GM15510 (cell line): ENCODE measurements around the gene HSPA9.

Source experiments
- POLR2A ChIP-seq: IDR thresholded peaks from 3 replicates; pipeline ENCODE4 v1.6.1; 2011; ENCODE audit warnings: borderline replicate concordance; ENCODE audit not compliant: insufficient read length; ENCODE audit errors: extremely low read depth

The HSPA9 gene

DNA sequence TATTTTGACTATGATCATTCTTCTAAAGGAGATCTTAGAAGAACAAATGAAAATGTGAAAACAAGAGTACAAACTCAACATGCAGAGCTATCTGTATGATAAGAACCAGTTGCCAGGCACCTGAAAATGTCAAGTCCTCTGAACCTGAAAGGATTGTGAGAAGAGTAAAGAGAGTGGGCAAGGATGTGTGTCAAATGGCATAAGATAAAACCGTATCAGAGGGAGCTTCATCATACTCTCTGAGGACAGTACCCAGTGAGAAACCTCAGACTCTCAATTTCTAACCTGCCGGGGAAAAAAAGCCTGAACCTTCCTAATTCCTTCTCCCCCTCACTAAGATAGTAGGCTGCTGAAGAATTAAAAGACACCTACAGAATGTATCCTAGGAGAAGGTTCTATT is 39.0 kb downstream of the HSPA9 start:
- TF ChIP-seq POLR2A, result no peak

DNA sequence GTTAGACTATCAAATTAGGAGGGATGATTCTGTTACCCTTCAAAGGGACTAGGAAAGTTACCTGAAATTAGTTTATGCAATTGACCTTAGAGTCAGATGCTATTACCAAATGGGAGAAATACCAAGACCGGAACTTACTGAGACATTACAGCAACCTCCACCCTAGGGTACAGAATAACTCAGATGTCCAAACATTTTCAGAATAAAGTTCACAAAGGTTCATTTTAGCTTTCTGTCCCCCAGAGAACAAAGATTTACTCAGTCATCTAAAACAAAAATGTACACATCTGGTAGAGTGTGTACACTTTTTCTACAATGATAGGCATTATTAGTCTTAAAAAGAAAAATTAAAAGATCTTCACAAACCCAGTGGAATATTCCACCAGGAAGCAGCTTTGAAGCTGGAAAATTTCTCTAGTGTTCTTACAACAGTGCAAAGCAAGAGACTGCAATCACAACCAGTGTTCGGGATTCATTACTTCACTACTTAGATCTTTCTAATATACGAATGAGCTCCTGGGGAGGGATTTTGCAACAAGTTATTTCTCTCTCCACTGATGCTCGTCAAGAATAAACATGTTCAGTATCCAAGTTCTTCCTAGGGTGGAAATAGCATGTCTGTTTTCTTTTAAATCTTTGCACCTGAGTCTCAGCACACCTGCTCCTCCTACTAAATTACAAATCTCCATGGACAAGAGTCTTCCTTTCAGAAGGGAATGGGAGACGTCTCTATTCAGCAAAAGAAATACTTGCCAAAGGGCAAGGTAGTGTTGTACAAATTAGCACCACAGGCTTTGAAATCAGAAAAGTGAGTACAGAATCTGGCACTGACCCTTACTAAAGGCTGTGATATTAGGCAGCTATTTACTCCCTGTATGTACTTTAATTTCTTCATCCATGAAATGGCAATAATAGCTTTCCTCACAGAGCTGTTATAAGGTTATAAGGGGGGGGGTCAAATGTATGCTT is 40.9 kb downstream of the HSPA9 start:
- no peak for TF ChIP-seq POLR2A

DNA sequence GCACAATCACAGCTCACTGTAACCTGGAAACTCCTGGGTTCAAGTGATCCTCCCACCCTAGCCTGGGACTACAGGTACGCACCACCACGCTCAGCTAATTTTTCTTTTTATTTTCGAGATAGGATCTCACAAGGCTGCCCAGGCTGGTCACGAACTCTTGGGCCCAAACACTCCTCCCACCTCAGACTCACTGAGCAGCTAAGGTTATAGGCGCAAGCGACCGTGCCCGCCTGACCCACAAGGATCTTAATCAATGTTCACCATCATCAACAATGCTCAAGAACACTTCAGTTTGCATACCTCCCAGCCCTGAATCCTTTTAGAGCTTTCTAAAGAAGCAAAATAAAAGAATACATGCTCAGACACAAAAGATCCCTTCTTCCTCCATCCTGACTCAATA is 45.4 kb downstream of the HSPA9 start:
- no peak for TF ChIP-seq POLR2A

DNA sequence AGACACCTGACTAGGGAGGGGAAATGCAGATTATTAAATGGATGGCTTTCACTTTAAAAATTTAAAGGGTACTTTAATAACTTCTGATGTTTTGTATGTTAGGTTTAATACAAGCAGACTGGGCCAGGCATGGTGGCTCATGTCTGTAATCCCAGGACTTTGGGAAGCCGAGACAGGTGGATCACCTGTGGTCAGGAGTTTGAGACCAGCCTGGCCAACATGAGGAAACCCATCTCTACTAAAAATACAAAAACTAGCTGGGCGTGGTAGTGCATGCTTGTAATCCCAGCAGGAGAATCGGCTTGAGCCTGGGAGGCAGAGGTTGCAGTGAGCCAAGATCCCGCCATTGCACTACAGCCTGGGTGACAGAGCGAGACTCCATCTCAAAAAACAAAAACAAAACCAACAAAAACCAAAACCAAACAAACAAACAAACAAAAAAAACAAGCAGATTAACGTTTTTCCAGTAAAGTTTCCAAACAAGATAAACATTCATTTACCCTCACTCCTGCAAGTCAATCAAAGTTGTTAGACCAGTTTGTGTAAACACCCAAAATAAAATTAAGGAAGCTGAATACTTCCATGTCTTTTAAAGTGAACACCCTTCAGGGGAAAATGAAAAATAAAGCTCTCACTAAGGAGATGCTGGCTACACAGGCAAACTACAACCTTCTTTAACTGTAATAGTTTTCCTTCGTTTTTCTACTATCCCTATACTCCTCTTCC is 46.3 kb downstream of the HSPA9 start:
- TF ChIP-seq POLR2A, result no peak

DNA sequence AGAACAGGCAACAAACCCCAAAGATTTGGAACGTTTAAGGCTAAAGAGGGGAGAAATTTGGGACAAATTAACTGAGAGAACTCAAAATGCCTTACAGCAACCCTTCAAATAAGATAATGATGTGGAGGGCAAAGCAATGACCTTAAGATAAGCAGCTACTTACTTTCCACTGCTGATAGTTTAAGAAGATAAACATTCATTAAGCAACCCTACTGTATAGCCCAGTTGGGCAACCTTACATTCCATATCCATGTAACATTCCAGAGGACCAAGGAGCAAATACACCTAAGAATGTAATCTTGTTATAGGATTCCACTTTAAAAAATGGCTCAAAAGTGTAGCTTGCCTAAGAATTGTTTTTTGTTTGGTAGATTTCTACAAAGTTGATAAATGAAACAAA is 47.0 kb downstream of the HSPA9 start:
- no peak for TF ChIP-seq POLR2A

DNA sequence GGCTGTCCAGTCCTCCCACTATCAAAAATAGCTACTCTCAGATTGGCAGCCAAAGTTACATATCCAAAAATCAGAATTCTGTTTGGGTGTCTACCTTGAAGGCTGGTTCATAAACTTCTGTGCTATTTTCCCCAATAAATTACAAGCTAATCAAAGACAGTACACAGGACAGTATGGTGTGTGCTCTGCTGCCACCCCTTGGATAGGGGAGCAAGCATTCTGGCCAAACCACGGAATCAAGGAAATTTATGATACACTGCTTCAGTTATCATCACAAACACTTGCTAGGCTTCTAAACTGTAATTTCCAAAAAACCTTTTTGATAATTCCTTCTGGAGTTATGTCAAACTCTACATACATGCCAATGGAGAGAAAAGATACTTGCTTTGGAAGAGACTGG is 48.0 kb downstream of the HSPA9 start:
- TF ChIP-seq POLR2A, result no peak

DNA sequence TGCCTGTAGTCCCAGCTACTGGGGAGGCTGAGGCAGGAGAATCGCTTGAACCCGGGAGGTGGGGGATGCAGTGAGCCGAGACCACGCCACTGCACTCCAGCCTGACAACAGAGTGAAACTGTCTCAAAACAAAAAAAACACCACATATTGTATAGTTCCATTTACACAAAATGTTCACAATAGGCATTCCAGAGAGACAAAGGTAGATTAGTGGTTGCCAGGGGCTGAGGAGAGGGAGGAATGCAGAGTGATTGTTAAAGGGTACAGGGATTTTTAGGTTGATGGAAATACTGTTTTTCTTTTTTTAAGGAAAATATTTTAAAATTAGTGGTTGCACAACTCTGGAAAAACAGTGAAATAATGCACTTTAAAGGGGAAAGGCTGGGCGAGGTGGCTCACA is 51.8 kb downstream of the HSPA9 start:
- TF ChIP-seq POLR2A, result no peak

DNA sequence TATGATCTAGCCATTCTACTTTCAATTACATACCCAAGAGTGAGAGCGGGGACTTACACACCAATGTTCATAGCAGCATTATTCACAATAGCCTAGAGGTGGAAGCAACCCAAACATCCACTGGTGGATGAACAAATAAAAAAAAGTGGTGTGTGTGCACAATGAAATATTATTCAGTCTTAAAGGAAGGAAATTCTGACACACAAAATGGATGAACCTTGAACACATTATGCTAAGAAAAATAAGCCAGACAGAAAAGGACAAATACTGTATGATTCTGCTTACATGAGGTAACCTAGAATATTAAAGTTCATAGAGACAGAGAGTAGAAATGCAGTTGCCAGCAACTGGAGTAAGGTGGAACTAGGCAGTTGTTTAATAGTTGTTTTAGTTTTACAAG is 54.2 kb downstream of the HSPA9 start:
- no peak for TF ChIP-seq POLR2A

DNA sequence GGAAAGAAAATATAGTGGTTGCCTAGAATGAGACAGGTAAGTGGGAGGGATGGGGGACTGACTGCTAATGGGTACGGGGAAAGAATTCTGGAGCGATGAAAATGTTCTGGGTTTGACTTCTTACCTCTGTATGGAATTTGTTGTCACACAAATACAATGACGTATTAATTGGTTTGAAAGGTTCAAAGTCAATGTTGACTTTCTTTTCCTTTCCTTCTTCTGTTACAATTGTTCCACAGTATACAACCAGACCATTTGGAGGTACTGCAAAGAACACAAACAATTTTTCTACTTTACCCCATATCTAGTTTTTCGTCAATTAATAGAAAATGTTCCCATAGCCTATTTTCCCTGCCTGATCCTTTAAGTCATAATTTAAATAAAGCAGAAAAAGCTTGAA is 57.8 kb downstream of the HSPA9 start:
- TF ChIP-seq POLR2A, result no peak

DNA sequence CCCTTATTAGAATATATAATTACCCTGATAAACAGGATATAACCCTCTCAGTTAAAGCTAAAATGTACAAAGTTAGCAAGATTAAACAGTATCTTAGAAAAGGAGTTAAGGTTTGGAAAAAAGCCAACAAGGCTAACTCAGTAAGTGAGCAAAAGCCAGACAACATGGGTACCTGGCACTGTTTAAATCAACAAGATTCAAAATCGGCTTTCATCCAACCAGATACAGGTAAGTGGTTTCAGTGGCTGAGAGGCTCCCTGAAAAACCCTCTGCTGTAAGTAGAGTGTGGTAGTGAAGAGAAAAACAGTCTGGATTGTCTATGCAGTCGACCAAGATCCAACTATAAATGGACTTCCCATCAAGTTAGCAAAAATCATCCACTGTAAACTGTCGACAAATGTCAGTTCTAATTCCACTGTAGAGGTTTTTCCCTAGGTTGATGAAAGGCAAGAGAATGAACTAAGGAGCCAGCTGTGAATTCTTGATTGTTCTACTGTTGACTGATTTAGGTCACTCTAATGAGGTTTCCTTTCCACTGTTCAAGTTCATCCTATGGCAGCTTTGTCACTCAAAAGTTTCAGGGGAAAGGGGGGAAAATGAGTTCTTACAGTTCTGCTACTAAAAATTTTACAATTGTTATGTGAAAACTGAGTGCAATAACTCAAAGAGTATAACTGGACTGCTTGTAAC is 59.5 kb downstream of the HSPA9 start:
- TF ChIP-seq POLR2A, result no peak

DNA sequence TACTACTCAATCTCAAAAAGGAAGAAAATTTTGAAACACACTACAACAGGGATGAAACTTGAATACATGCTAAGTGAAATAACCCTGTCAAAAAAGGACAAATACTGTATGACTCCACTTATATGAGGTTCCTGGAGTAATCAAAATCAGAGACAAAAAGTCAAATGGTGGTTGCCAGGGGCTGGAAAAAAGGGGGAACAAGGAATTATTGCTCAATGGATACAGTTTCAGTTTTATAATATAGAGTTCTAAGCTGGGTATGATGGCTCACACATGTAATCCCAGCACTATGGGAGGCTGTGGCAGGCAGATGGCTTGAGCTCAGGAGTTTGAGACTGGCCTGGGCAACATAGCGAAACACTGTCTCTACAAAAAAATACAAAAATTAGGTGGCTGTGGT is 61.2 kb downstream of the HSPA9 start:
- TF ChIP-seq POLR2A, result no peak

DNA sequence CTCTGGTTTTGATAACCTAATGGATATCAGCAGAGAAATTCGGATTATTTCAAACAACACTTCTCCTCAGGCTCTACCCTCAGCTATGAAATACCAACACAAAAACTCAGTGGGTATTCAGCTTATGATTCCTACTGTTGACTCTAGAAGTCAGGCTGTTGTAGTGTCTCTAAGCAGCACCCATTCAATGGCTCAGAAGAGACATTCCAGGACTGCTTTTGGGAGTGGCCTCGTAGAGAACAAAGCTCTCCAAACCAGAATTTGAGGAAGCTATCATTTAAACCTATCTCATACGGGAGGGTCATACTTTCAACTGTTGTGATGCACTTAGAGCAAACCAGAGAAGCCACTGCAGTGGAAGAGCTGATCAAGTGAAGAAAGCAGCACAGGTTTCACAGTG is 66.2 kb downstream of the HSPA9 start:
- TF ChIP-seq POLR2A, result no peak

DNA sequence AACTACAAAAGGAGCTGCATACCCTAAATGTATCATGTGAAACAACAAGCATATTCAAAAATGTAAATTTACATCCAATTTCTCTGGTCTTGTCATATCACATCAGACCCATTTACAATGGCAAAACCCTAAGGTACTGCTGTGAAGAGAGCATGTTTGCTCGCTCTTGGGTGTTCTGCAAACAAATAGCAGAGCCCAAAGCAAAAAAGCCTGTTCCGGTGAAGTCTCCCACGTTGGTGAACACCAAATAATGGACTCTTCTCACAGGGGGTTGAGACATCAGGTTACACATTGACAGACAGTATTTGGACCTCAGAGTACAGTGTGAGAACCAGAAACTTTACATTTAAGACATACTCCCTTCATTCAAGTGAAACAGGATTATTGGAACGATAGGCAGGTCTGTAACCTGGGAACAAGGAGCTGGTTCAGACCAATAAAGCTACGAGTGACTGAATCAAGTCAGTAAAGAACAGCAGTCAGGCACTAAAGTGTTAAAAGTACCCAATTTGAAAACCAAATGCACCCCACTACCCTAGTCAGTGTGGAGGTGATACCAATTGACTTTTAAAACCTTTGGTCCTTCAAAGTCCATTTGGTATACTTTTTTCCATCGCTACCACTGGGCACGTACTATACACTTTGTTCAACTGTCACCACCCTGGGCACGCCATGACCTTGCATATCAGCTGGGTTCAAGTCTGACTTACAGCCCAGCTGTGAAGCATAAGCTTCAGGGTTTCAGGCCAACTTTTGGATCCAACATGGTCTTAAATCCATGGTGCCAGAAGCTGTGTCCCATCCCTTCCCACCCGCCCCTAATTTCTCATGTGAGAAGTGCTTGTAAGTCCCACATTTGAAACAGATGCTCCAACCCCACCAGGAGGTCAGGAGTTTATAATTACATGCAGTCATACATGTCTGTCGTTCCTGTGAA is 68.6 kb downstream of the HSPA9 start:
- no peak for TF ChIP-seq POLR2A

DNA sequence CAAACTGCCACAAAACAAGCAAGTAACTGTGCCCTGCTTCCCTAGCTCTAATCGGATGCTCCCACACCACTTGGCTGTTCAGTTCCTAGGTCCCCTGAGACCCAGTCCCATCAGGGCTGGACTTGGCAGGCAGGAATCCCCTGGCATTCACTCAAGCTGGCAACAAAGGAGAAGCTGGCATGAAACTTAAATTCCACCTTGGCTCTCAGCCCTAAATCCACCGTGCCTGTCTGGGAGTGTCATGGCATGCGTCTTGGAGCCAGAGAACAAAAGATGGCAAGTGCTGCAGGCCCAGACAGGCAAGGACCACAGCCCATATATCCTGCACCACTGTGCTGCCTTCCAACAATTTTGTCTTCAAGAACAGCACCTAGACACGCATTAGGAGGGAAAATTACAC is 70.4 kb downstream of the HSPA9 start:
- TF ChIP-seq POLR2A, result no peak
